ENCODE data around the gene FXYD4.

- no peak for TF ChIP-seq CTCF (conservative IDR thresholded peaks at IDR 0.05; ENCODE audit: low read length)
- no peak for TF ChIP-seq EZH2phosphoT487 (IDR thresholded peaks at IDR 0.05; ENCODE audit: borderline replicate concordance, low read depth, low read length)
These were observed 33.3 kb upstream of the FXYD4 start for GRCh38 chr10:43338117-43338516.

Measured in OCI-LY7 (cell line).